Measurements from ENCODE around the gene MICU1.
"Not testable (repeated sequence)": the region's sequence is repeated elsewhere in the genome, so short reads cannot be mapped to it uniquely, and the experiment has no call there.

MICU1 gene

GRCh38 chr10:72503241-72503640 is 122.6 kb downstream of the MICU1 start:
- peak; percentile 26 for DNase-seq

GRCh38 chr10:72502581-72502980 is 123.3 kb downstream of the MICU1 start:
- no peak for DNase-seq

GRCh38 chr10:72499701-72500100 is 126.2 kb downstream of the MICU1 start:
- no peak for DNase-seq

- DNase-seq: no peak
Observed at GRCh38 chr10:72490951-72491350, 134.9 kb downstream of the MICU1 start.

GRCh38 chr10:72487521-72487920 is 138.4 kb downstream of the MICU1 start:
- DNase-seq: no peak

GRCh38 chr10:72487116-72487515 is 138.8 kb downstream of the MICU1 start:
- no peak for DNase-seq

- no peak for DNase-seq
Observed at GRCh38 chr10:72485701-72486100, 140.2 kb downstream of the MICU1 start.

GRCh38 chr10:72484521-72484920 is 141.4 kb downstream of the MICU1 start:
- DNase-seq: no peak

- no peak for DNase-seq
Observed at GRCh38 chr10:72483471-72483870, 142.4 kb downstream of the MICU1 start.

- DNase-seq: no peak
Observed at GRCh38 chr10:72480861-72481260, 145.0 kb downstream of the MICU1 start.

GRCh38 chr10:72477463-72477862 is 148.4 kb downstream of the MICU1 start:
- no peak for DNase-seq

GRCh38 chr10:72472306-72472705 is 153.6 kb downstream of the MICU1 start:
- no peak for DNase-seq

- DNase-seq: no peak
Observed at GRCh38 chr10:72470666-72471065, 155.2 kb downstream of the MICU1 start.

- not testable (repeated sequence) for DNase-seq
Observed at GRCh38 chr10:72467064-72467463, 158.8 kb downstream of the MICU1 start.

GRCh38 chr10:72466018-72466417 is 159.9 kb downstream of the MICU1 start:
- DNase-seq: no peak

- DNase-seq: no peak
Observed at GRCh38 chr10:72464438-72464837, 161.4 kb downstream of the MICU1 start.

GRCh38 chr10:72462261-72462660 is 163.6 kb downstream of the MICU1 start:
- no peak for DNase-seq

GRCh38 chr10:72461085-72461484 is 164.8 kb downstream of the MICU1 start:
- no peak for DNase-seq

- DNase-seq: no peak
Observed at GRCh38 chr10:72460284-72460876, 165.5 kb downstream of the MICU1 start.

- DNase-seq: no peak
Observed at GRCh38 chr10:72459301-72459700, 166.6 kb downstream of the MICU1 start.

- no peak for DNase-seq
Observed at GRCh38 chr10:72455889-72456595, 169.8 kb downstream of the MICU1 start.

- DNase-seq: no peak
Observed at GRCh38 chr10:72449941-72450441, 175.9 kb downstream of the MICU1 start.

- DNase-seq: no peak
Observed at GRCh38 chr10:72445851-72446250, 180.0 kb downstream of the MICU1 start.

GRCh38 chr10:72442969-72443368 is 182.9 kb downstream of the MICU1 start:
- DNase-seq: not testable (repeated sequence)

GRCh38 chr10:72435570-72435969 is 190.3 kb downstream of the MICU1 start:
- no peak for DNase-seq
